MM.1S (cell line): Measurements from ENCODE around the gene SV2B.

Experiments used
- DNase-seq: peaks from one replicate; pipeline ENCODE4 v3.0.0-alpha.2; 2015
- H2AFZ ChIP-seq: fragments of 300-600 bp; sonication (generic); 2 replicates; pipeline ENCODE4 v1.6.0; 2016; ENCODE audit warnings: antibody characterized with exemption, low read length
- H3F3A ChIP-seq: fragments of 300-600 bp; sonication (generic); 2 replicates; pipeline ENCODE4 v1.6.1; 2016; ENCODE audit warnings: mild to moderate bottlenecking, antibody characterized with exemption, low read length, moderate library complexity, mixed read lengths; ENCODE audit not compliant: insufficient read depth
- H3K27ac ChIP-seq: fragments of 300-600 bp; sonication (generic); 2 replicates; pipeline ENCODE4 v1.5.1; 2016; ENCODE audit warnings: mild to moderate bottlenecking, low read length
- H3K27me3 ChIP-seq: fragments of 300-600 bp; sonication (generic); replicated peaks from 2 replicates; pipeline ENCODE4 v1.6.0; 2016; ENCODE audit warnings: low read length; ENCODE audit not compliant: insufficient read depth
- H3K36me3 ChIP-seq: fragments of 300-600 bp; sonication (generic); replicated peaks from 2 replicates; pipeline ENCODE4 v1.6.1; 2016; ENCODE audit warnings: mild to moderate bottlenecking, low read length, mixed read lengths; ENCODE audit not compliant: insufficient read depth
- H3K4me1 ChIP-seq: fragments of 300-600 bp; sonication (generic); 2 replicates; pipeline ENCODE4 v1.6.1; 2016; ENCODE audit warnings: low read length, mixed read lengths
- H3K4me2 ChIP-seq: fragments of 300-600 bp; sonication (generic); 2 replicates; pipeline ENCODE4 v1.6.0; 2016; ENCODE audit warnings: low read depth, low read length
- H3K4me3 ChIP-seq: fragments of 300-600 bp; sonication (generic); 2 replicates; pipeline ENCODE4 v1.5.1; 2016; ENCODE audit warnings: low read length, mixed read lengths
- H3K79me2 ChIP-seq: fragments of 300-600 bp; sonication (generic); 2 replicates; pipeline ENCODE4 v1.6.1; 2016; ENCODE audit warnings: mixed run types, low read length, mixed read lengths
- H3K9ac ChIP-seq: fragments of 300-600 bp; sonication (generic); 2 replicates; pipeline ENCODE4 v1.6.1; 2016; ENCODE audit warnings: low read length, mixed read lengths
- H3K9me2 ChIP-seq: fragments of 300-600 bp; sonication (generic); replicated peaks from 2 replicates; pipeline ENCODE4 v1.6.1; 2016; ENCODE audit warnings: mild to moderate bottlenecking, low read length, mixed read lengths; ENCODE audit not compliant: insufficient read depth
- H3K9me3 ChIP-seq: fragments of 300-600 bp; sonication (generic); replicated peaks from 2 replicates; pipeline ENCODE4 v1.6.1; 2016; ENCODE audit warnings: mild to moderate bottlenecking, low read length, mixed read lengths; ENCODE audit not compliant: insufficient read depth
- H4K20me1 ChIP-seq: fragments of 300-600 bp; sonication (generic); 2 replicates; pipeline ENCODE4 v1.6.1; 2016; ENCODE audit warnings: mild to moderate bottlenecking, low read length, moderate library complexity, mixed read lengths; ENCODE audit not compliant: insufficient read depth
- EZH2 ChIP-seq: fragments of 300-600 bp; sonication (generic); optimal IDR thresholded peaks from 2 replicates; pipeline ENCODE3; 2017; ENCODE audit warnings: low read depth, mild to moderate bottlenecking, antibody characterized with exemption, low read length, mixed read lengths
- EZH2phosphoT487 ChIP-seq: fragments of 300-600 bp; sonication (generic); IDR thresholded peaks from 2 replicates; pipeline ENCODE4 v1.6.1; 2018; ENCODE audit warnings: antibody characterized with exemption, low read length
- TF ChIP-seq, protein P1 (sequence below): fragments of 300-600 bp; sonication (generic); IDR thresholded peaks from 2 replicates; pipeline ENCODE4 v1.5.1; 2016; ENCODE audit warnings: antibody characterized with exemption, low read length, mixed read lengths

Gene SV2B

DNA sequence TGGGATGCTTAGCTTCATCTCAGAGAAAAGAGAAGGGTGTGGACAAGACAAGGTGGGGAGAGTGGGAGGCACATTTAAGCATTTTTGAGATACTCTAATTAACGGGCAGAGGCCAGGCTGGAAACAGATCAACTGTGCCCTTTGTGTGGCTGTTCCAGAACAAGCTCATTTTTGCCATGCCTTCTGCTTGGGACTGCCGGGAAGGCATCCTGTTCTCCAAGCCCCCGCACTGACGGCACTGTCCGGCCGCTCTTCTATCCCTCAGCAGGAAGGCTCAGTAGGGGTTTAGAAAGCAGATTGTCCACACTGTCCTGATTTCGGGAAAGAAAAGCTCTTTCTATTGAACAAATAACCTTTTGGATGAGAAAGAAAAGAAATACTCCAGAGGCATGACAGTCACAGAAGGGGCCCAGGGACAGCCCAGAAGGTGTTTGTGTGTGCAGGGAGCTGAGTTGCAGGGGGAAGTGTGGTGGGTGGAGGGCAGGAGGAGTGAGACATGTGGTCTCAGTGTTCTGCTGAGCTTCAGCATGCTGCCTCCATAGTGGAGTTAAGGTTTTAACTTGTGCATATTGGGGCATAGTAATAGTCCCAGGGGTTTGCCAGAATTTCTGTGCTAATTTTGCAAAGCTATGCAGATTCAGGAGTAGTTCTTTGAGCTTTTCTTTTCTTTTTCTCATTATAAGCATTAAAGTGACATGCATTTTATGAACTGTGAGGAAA lies 27.3 kb downstream of the SV2B start:
- DNase-seq, result no peak
- no peaks in the 10 kb centered on the region for H3K4me1 ChIP-seq
- no peak overlapping the region for H2AFZ ChIP-seq
- TF ChIP-seq, protein P1, sequence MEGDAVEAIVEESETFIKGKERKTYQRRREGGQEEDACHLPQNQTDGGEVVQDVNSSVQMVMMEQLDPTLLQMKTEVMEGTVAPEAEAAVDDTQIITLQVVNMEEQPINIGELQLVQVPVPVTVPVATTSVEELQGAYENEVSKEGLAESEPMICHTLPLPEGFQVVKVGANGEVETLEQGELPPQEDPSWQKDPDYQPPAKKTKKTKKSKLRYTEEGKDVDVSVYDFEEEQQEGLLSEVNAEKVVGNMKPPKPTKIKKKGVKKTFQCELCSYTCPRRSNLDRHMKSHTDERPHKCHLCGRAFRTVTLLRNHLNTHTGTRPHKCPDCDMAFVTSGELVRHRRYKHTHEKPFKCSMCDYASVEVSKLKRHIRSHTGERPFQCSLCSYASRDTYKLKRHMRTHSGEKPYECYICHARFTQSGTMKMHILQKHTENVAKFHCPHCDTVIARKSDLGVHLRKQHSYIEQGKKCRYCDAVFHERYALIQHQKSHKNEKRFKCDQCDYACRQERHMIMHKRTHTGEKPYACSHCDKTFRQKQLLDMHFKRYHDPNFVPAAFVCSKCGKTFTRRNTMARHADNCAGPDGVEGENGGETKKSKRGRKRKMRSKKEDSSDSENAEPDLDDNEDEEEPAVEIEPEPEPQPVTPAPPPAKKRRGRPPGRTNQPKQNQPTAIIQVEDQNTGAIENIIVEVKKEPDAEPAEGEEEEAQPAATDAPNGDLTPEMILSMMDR, result no peak
- no peak for TF ChIP-seq EZH2phosphoT487
- TF ChIP-seq EZH2, result no peak
- no peak overlapping the region for H3K4me2 ChIP-seq
- no peak overlapping the region for H3K4me3 ChIP-seq
- no peaks in the 10 kb centered on the region for H3K27me3 ChIP-seq
- H3K9ac ChIP-seq, result no peak overlapping the region
- H3K36me3 ChIP-seq, result no peaks in the 10 kb centered on the region
- H3K9me3 ChIP-seq, result no peaks in the 10 kb centered on the region
- no peak overlapping the region for H3K27ac ChIP-seq
- no peaks in the 10 kb centered on the region for H3K9me2 ChIP-seq
- H3K79me2 ChIP-seq, result no peaks in the 10 kb centered on the region
- H3F3A ChIP-seq, result 0 out of 2 replicates have a peak, but pooled peaks cover under 1% of the 10 kb centered on the region
- H4K20me1 ChIP-seq, result no peaks in the 10 kb centered on the region

- H3K36me3 ChIP-seq, result no peaks in the 10 kb centered on the region
- H3K9ac ChIP-seq, result no peak overlapping the region
- no peak for DNase-seq
- H2AFZ ChIP-seq, result no peak overlapping the region
- no peak overlapping the region for H3K27ac ChIP-seq
- TF ChIP-seq EZH2phosphoT487, result no peak
- TF ChIP-seq, protein P1, result no peak
- no peak for TF ChIP-seq EZH2
- H3K4me2 ChIP-seq, result no peak overlapping the region
- H3F3A ChIP-seq, result 0 out of 2 replicates have a peak, but pooled peaks cover 7% of the 10 kb centered on the region
- H4K20me1 ChIP-seq, result no peaks in the 10 kb centered on the region
- H3K9me2 ChIP-seq, result no peaks in the 10 kb centered on the region
- no peaks in the 10 kb centered on the region for H3K27me3 ChIP-seq
- H3K9me3 ChIP-seq, result no peaks in the 10 kb centered on the region
- H3K4me3 ChIP-seq, result no peak overlapping the region
- H3K79me2 ChIP-seq, result no peaks in the 10 kb centered on the region
- H3K4me1 ChIP-seq, result no peaks in the 10 kb centered on the region
Measured at GRCh38 chr15:91128016-91128415, 28.0 kb downstream of the SV2B start.

GRCh38 chr15:91129436-91129835 lies 29.4 kb downstream of the SV2B start:
- Histone ChIP-seq H3K79me2 (no peaks in the 10 kb centered on the region), H3K9ac (no peak overlapping the region), H3K9me2 (no peaks in the 10 kb centered on the region), H3K36me3 (no peaks in the 10 kb centered on the region), H3K4me3 (no peak overlapping the region), H3K27me3 (no peaks in the 10 kb centered on the region), H3K9me3 (no peaks in the 10 kb centered on the region), H4K20me1 (no peaks in the 10 kb centered on the region), H3K4me1 (no peaks in the 10 kb centered on the region), H3K27ac (no peak overlapping the region), H3K4me2 (no peak overlapping the region), H3F3A (0 out of 2 replicates have a peak, but pooled peaks cover 7% of the 10 kb centered on the region), H2AFZ (no peak overlapping the region)
- no peak for DNase-seq
- TF ChIP-seq, protein P1, result no peak
- TF ChIP-seq EZH2phosphoT487 (no peak), EZH2 (no peak)
